GM23338 (cell line): Measurements from ENCODE around the gene ARHGAP32. TPM values are rescaled to one million over a fixed set of nuclear protein-coding genes. Genes with fewer than 3 reads are reported as not detected.

Experiments
- ATAC-seq: fragments of 200-7000 bp; cut with Tn5 transposase; 3 replicates; pipeline ENCODE4 v1.9.1; 2020
- DNase-seq: peaks from one replicate; pipeline ENCODE4 v3.0.0-alpha.2; 2015; ENCODE audit warnings: low spot score
- H2AFZ ChIP-seq: fragments of 200-600 bp; sonication (generic); 2 replicates; pipeline ENCODE4 v1.8.0; 2016; ENCODE audit warnings: antibody characterized with exemption, mild to moderate bottlenecking, moderate library complexity
- H3F3A ChIP-seq: fragments of 200-600 bp; sonication (generic); replicated peaks from 2 replicates; pipeline ENCODE4 v1.8.0; 2017; ENCODE audit warnings: antibody characterized with exemption, mixed run types, low read depth
- H3K27ac ChIP-seq: fragments of 200-600 bp; sonication (generic); 2 replicates; pipeline ENCODE4 v1.6.1; 2016; ENCODE audit warnings: low read depth
- H3K27me3 ChIP-seq: fragments of 200-600 bp; sonication (generic); 2 replicates; pipeline ENCODE4 v1.8.0; 2016; ENCODE audit warnings: mild to moderate bottlenecking, mixed run types, moderate library complexity; ENCODE audit not compliant: insufficient read depth
- H3K36me3 ChIP-seq: fragments of 200-600 bp; sonication (generic); 2 replicates; pipeline ENCODE4 v1.8.0; 2016; ENCODE audit warnings: mild to moderate bottlenecking; ENCODE audit not compliant: insufficient read depth
- H3K4me1 ChIP-seq: fragments of 200-600 bp; sonication (generic); 2 replicates; pipeline ENCODE4 v1.8.0; 2016; ENCODE audit warnings: mild to moderate bottlenecking, moderate library complexity; ENCODE audit not compliant: insufficient read depth
- H3K4me2 ChIP-seq: fragments of 200-600 bp; sonication (generic); 2 replicates; pipeline ENCODE4 v1.7.1; 2017; ENCODE audit warnings: mixed run types
- H3K4me3 ChIP-seq: fragments of 200-600 bp; sonication (generic); 2 replicates; pipeline ENCODE4 v1.6.1; 2016; ENCODE audit warnings: mixed run types
- H3K79me2 ChIP-seq: fragments of 200-600 bp; sonication (generic); replicated peaks from 2 replicates; pipeline ENCODE4 v1.8.0; 2017; ENCODE audit warnings: mild to moderate bottlenecking; ENCODE audit not compliant: insufficient read depth
- H3K9me2 ChIP-seq: fragments of 200-600 bp; sonication (generic); 2 replicates; pipeline ENCODE4 v1.8.0; 2017; ENCODE audit not compliant: insufficient read depth
- H4K20me1 ChIP-seq: fragments of 200-600 bp; sonication (generic); replicated peaks from 2 replicates; pipeline ENCODE4 v1.8.0; 2017; ENCODE audit warnings: mild to moderate bottlenecking; ENCODE audit not compliant: insufficient read depth
- H3K27ac Mint-ChIP-seq: 2 replicates; pipeline ENCODE4 v1.8.0; 2020; ENCODE audit warnings: inconsistent platforms, mild to moderate bottlenecking, moderate library complexity, mixed read lengths
- H3K27me3 Mint-ChIP-seq: 3 replicates; pipeline ENCODE4 v1.8.0; 2022; ENCODE audit warnings: low read depth, mild to moderate bottlenecking, moderate library complexity, mixed read lengths, inconsistent platforms; ENCODE audit not compliant: insufficient read depth, poor library complexity
- H3K36me3 Mint-ChIP-seq: 3 replicates; pipeline ENCODE4 v1.8.0; 2021; ENCODE audit warnings: low read depth, mild to moderate bottlenecking, inconsistent platforms, moderate library complexity, mixed read lengths
- H3K4me1 Mint-ChIP-seq: 3 replicates; pipeline ENCODE4 v1.8.0; 2020; ENCODE audit warnings: mild to moderate bottlenecking, inconsistent platforms, mixed read lengths
- H3K4me3 Mint-ChIP-seq: 3 replicates; pipeline ENCODE4 v1.8.0; 2021; ENCODE audit warnings: moderate library complexity, mild to moderate bottlenecking, inconsistent platforms, mixed read lengths
- H3K9me3 Mint-ChIP-seq: 3 replicates; pipeline ENCODE4 v1.8.0; 2020; ENCODE audit warnings: moderate library complexity, mild to moderate bottlenecking, inconsistent platforms, mixed read lengths
- EZH2 ChIP-seq: fragments of 200-600 bp; sonication (generic); IDR thresholded peaks from one replicate; pipeline ENCODE4 v1.8.0; 2017; ENCODE audit warnings: antibody characterized with exemption, mild to moderate bottlenecking, low read depth; ENCODE audit not compliant: unreplicated experiment
- JUNB ChIP-seq: IDR thresholded peaks from one replicate; pipeline ENCODE4 v1.6.1; 2016; ENCODE audit warnings: antibody characterized with exemption; ENCODE audit not compliant: unreplicated experiment
- NANOG ChIP-seq: IDR thresholded peaks from 2 replicates; pipeline ENCODE4 v1.6.1; 2016; ENCODE audit warnings: antibody characterized with exemption, borderline replicate concordance
- POLR2AphosphoS5 ChIP-seq: IDR thresholded peaks from 2 replicates; pipeline ENCODE4 v1.6.1; 2016; ENCODE audit warnings: antibody characterized with exemption, low read depth
- STAT1 ChIP-seq: IDR thresholded peaks from one replicate; pipeline ENCODE4 v1.6.1; 2016; ENCODE audit warnings: antibody characterized with exemption; ENCODE audit not compliant: unreplicated experiment
- ZNF114 ChIP-seq: fragments of 250-450 bp; sonication (Bioruptor Pico); IDR thresholded peaks from 2 replicates; pipeline ENCODE4 v1.5.0; 2020; ENCODE audit warnings: mild to moderate bottlenecking, moderate library complexity
- ZNF331 ChIP-seq: fragments of 250-450 bp; sonication (Bioruptor Pico); IDR thresholded peaks from 2 replicates; pipeline ENCODE4 v1.5.0; 2020; ENCODE audit warnings: low read depth, mild to moderate bottlenecking, moderate library complexity
- ZNF462 ChIP-seq: fragments of 250-450 bp; sonication (Bioruptor Pico); IDR thresholded peaks from 2 replicates; pipeline ENCODE4 v1.5.0; 2020; ENCODE audit warnings: mild to moderate bottlenecking, moderate library complexity
- polyA plus RNA-seq: library from polyadenylated mRNA; unstranded; fragments of >200 nt; fragmentation: Nextera tagmentation; extraction: Ambion mirVana; gene quantifications from 2 replicates; pipeline ENCODE4 v1.2.1, GENCODE V29; 2016
- total RNA-seq: library from RNA; depleted of rRNA; stranded (reverse); fragments of >200 nt; shearing (Covaris generic); gene quantifications from 2 replicates; pipeline ENCODE4 v1.2.3, GENCODE V29; 2014
- TF ChIP-seq, protein P1 (sequence below): IDR thresholded peaks from 2 replicates; pipeline ENCODE4 v1.6.1; 2016; ENCODE audit warnings: antibody characterized with exemption

Gene ARHGAP32
- total and polyA plus RNA-seq, 2 experiments from 2014 or later, result 3.9 to 17.2 TPM

DNA sequence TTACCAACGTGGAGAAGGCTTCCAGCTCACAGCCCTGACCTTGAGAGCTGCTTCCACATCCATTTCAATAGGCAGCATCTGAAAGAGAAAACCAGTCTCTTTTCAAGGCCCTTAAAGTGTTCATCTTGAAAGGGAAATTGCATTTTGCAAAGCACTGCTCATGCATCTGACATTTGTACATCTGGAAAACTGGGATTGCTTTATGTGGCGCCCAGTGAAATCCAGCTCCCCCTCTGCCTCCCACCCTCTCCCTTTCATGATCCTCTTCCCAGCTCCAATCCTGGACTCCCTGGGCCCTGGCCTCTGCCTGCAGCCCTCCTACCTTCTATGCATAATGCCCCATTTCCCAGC is 266.9 kb downstream of the ARHGAP32 start:
- Histone ChIP-seq H4K20me1 (no peaks in the 10 kb centered on the region), H3K36me3 (no peaks in the 10 kb centered on the region), H3F3A (no peaks in the 10 kb centered on the region), H3K79me2 (no peaks in the 10 kb centered on the region), H3K27ac (no peak overlapping the region), H3K27me3 (peaks cover 38% of the 10 kb centered on the region; the same call in 1 of the 2 replicates), H3K4me2 (no peak overlapping the region), H3K4me3 (no peak overlapping the region), H3K9me2 (no peaks in the 10 kb centered on the region), H3K4me1 (peaks cover 37% of the 10 kb centered on the region), H2AFZ (no peak overlapping the region)
- Mint-ChIP-seq H3K9me3 (no peaks in the 10 kb centered on the region), H3K27me3 (peaks cover 37% of the 10 kb centered on the region), H3K4me1 (peaks cover 55% of the 10 kb centered on the region), H3K36me3 (no peaks in the 10 kb centered on the region), H3K4me3 (no peak overlapping the region), H3K27ac (no peak overlapping the region)
- DNase-seq (no peak), ATAC-seq (no peak)
- TF ChIP-seq ZNF331, result no peak
- no peak for TF ChIP-seq ZNF462 (CRISPR knock-in tag)
- TF ChIP-seq NANOG, result no peak
- no peak for TF ChIP-seq EZH2
- TF ChIP-seq POLR2AphosphoS5, result no peak
- no peak for TF ChIP-seq JUNB
- TF ChIP-seq, protein P1, sequence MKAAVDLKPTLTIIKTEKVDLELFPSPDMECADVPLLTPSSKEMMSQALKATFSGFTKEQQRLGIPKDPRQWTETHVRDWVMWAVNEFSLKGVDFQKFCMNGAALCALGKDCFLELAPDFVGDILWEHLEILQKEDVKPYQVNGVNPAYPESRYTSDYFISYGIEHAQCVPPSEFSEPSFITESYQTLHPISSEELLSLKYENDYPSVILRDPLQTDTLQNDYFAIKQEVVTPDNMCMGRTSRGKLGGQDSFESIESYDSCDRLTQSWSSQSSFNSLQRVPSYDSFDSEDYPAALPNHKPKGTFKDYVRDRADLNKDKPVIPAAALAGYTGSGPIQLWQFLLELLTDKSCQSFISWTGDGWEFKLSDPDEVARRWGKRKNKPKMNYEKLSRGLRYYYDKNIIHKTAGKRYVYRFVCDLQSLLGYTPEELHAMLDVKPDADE, result no peak
- no peak for TF ChIP-seq ZNF114
- TF ChIP-seq STAT1, result no peak
